Naive thymus-derived CD8-positive, alpha-beta T cell (primary cell): ENCODE measurements around the gene SMIM26. TPM values are rescaled to one million over a fixed set of nuclear protein-coding genes. Genes with fewer than 3 reads are reported as not detected.
"Not testable (repeated sequence)": the region's sequence is repeated elsewhere in the genome, so short reads cannot be mapped to it uniquely, and the experiment has no call there.

ENCODE experiments used
- ATAC-seq, 2 donors: fragments of 150-1000 bp; cut with Tn5 transposase in 1 of 2; sonication (Bioruptor Pico), chemical (Tn5 transposase) in 1 of 2; 1 replicate in 1 of 2; 2 replicates in 1 of 2; pipeline ENCODE4 v1.10.0; 2021; ENCODE audit warnings: mild to moderate bottlenecking in 2 of 2, moderate library complexity in 2 of 2
- POLR2A ChIA-PET: fragments of 350-600 bp; sonication (Branson Sonifier 250); formaldehyde crosslinking; loops from one replicate; lab custom pipeline; 2021; ENCODE audit warnings: antibody characterized with exemption; lab: Charles Lee
- DNase-seq, 10 donors: peaks; one replicate each; pipeline versions ENCODE4 v3.0.0 to v3.0.0-alpha.2; 2020 to 2022
- H3K27ac Mint-ChIP-seq, 10 donors: one replicate each; pipeline ENCODE4 v1.8.0; 2020 to 2022; ENCODE audit warnings: mild to moderate bottlenecking in 10 of 10, mixed read lengths in 10 of 10, moderate library complexity in 4 of 10, inconsistent platforms in 1 of 10
- H3K27me3 Mint-ChIP-seq, 5 donors: one replicate each; pipeline ENCODE4 v1.8.0; 2021 to 2022; ENCODE audit warnings: mixed read lengths in 5 of 5
- H3K36me3 Mint-ChIP-seq, 3 donors: one replicate each; pipeline ENCODE4 v1.8.0; 2020 to 2022; ENCODE audit warnings: mixed read lengths in 3 of 3, mild to moderate bottlenecking in 2 of 3, inconsistent platforms in 1 of 3
- H3K4me1 Mint-ChIP-seq, 4 donors: one replicate each; pipeline ENCODE4 v1.8.0; 2021 to 2022; ENCODE audit warnings: mixed read lengths in 4 of 4
- H3K4me3 Mint-ChIP-seq, 10 donors: one replicate each; pipeline ENCODE4 v1.8.0; 2020 to 2022; ENCODE audit warnings: mild to moderate bottlenecking in 10 of 10, mixed read lengths in 10 of 10, moderate library complexity in 6 of 10, inconsistent platforms in 1 of 10
- H3K9me3 Mint-ChIP-seq, 9 donors: one replicate each; pipeline ENCODE4 v1.8.0; 2020 to 2022; ENCODE audit warnings: mixed read lengths in 9 of 9, mild to moderate bottlenecking in 3 of 9, inconsistent platforms in 1 of 9, moderate library complexity in 1 of 9
- polyA plus RNA-seq, 3 donors: library from polyadenylated mRNA; unstranded; fragments of 300-500 nt; fragmentation: Illumina TruSeq; gene quantifications; one replicate each; pipeline ENCODE4 v1.2.3, GENCODE V29; 2021
- total RNA-seq, 8 experiments: library from RNA in 2 of 8; stranded (reverse) in 2 of 8; gene quantifications; one replicate each; pipeline ENCODE4 v1.2.3 and lab custom pipeline; 2021 to 2026

Gene SMIM26, protein sequence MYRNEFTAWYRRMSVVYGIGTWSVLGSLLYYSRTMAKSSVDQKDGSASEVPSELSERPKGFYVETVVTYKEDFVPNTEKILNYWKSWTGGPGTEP
- total RNA-seq (10 to 100 TPM; 68.4 to 69.1 TPM), polyA plus RNA-seq (100 to 1,000 TPM; 177 to 230 (median 185) TPM), total RNA-seq (lab: John Stamatoyannopoulos, UW) (14.1 to 20.7 (median 15.5) reads per million in 6 experiments)

DNA sequence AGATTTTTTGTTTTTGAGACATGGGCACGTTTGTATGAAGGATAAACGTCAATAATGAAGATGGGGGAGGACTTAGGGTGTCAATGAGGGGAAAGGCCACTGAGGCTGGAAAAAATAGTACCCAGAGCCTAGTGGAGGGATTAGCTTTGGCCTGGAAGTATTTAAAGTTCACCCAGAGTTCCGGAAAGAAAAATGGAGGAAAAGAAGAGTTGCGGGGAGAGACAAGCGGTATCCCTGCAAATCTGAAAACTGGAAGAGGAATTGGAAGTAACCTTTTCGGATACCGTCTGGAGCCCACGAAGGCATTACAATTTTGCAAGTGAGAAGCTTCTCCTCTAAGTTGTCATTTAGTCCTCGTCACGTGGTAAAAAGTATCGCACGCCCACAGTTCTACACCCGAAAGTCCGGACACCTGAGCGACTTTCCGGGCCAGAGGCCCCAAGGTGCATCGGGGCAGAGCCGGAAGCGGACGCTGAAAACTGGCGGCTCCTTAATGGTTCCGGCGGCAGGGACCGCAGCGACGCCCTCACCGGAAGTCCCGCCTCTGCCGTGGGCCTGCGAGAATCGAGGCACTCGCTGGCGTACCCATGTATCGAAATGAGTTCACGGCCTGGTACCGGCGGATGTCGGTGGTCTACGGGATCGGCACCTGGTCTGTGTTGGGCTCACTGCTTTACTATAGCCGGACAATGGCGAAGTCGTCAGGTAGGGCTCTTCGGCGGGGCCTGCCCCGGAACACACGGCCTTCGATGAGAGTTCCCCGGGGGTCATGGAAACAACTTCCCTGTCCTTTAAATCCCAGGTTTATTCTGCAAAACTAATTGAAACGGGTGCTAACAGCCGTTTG is at the start of gene SMIM26:
TSS of gene SMIM26 (plus strand) at position 541 of the 847 bp plus-strand sequence. CDS start at position 588, 47 bp downstream.
- H3K4me3 Mint-ChIP-seq, result peak within 1 kb of the TSS; percentile 84 to 98 (median 97)
- H3K9me3 Mint-ChIP-seq, result peaks cover 0 to 3% (median 0%) of the 10 kb centered on the region in 9 donors
- no peaks in the 10 kb centered on the region for H3K27me3 Mint-ChIP-seq
- POLR2A ChIA-PET, result interaction anchor here (0.6 to 3.4 kb wide), 5 partner anchors 21 to 100 kb away, joined by 3 to 33 read pairs (median 8); partner anchors contain the start of genes DTD1, DZANK1, POLR3F and RBBP9
- peaks cover 0 to 37% (median 17%) of the 10 kb centered on the region in 3 donors for H3K36me3 Mint-ChIP-seq
- H3K4me1 Mint-ChIP-seq, result peaks cover 9 to 29% (median 23%) of the 10 kb centered on the region in 4 donors
- ATAC-seq (peak; percentile 97 to 99), DNase-seq (peak; percentile 85 to 96 (median 92))
- H3K27ac Mint-ChIP-seq, result peak within 1 kb of the TSS; percentile 97 to 100 (median 99)

DNA sequence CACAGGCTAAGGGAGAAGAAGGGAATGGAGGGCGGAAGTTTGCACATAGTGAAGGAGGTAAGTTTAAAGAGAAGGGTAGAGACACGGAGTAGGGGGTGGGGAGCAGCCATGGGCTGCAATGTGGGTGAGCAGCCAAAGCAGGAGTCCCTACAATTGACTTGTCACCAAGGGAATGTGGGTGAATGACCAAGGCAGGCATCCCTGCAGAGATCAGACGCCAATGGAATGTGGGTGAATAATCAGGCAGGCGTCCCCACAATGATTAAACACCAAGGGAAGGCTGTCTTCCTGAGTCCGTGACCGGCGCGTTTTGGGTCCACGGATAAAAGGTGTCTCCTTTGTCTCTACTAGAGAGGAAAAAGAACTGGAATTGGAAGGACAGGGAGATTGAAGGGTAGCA is 45.2 kb upstream of the SMIM26 start:
- ATAC-seq, H3K4me3 Mint-ChIP-seq, H3K9me3 Mint-ChIP-seq, POLR2A ChIA-PET, DNase-seq, H3K27me3 Mint-ChIP-seq, H3K4me1 Mint-ChIP-seq: not testable (repeated sequence)
- peaks cover 3 to 35% (median 11%) of the 10 kb centered on the region in 3 donors for H3K36me3 Mint-ChIP-seq
- peak overlapping the region in 1 of 10 donors; percentile 27 for H3K27ac Mint-ChIP-seq

DNA sequence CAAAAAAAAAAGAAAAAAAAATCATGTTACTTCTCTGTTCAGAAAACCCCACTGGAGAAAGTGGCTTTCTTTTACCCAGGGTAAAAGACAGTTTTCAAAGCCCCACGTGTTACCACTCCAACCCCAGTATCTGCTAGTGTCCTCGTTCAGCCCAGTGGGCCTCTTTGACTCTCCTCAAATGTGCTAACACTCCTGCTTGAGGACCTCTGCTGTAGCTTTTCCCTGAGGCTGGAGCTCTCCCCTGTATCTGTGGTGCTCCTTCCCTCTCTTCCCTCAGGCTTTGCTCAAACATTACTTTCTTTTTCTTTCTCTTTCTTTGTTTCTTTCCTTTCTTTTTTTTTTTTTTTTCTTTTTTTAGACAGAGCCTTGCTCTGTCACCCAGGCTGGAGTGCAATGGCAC is 44.2 kb upstream of the SMIM26 start:
- Mint-ChIP-seq H3K27me3 (no peaks in the 10 kb centered on the region), H3K4me3 (no peak overlapping the region), H3K9me3 (no peaks in the 10 kb centered on the region), H3K27ac (peak overlapping the region in 1 of 10 donors; percentile 59), H3K4me1 (peaks cover 0 to 3% (median 0%) of the 10 kb centered on the region in 4 donors), H3K36me3 (peaks cover 3 to 45% (median 13%) of the 10 kb centered on the region in 3 donors)
- POLR2A ChIA-PET, result interaction anchor here (0.7 kb wide), 1 partner anchor 500 kb away, joined by 6 read pairs; no protein-coding TSS in a partner anchor
- no peak for DNase-seq
- ATAC-seq, result no peak

DNA sequence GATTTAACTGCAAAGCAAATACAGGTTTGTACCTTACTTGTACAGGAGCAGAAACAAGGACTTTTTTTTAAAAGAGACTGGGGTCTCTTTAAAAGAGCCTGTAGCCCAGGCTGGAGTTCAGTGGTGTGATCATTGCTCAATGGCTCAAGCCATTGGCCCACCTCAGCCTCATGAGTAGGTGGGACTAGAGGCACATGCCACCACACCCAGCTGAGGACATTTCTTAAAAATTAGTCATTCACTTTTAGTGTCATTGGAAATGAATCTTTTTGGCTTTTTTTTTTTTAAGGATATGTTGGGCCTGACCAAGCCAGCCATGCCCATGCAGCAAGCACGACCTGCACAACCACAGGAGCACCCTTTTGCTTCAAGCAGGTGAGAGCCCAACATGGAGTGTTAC is 42.6 kb upstream of the SMIM26 start:
- DNase-seq (no peak), ATAC-seq (no peak)
- Mint-ChIP-seq H3K27ac (peak overlapping the region in 4 of 10 donors; percentile 31 to 67 (median 40)), H3K4me1 (peaks cover 0 to 8% (median 0%) of the 10 kb centered on the region in 4 donors), H3K27me3 (no peaks in the 10 kb centered on the region), H3K4me3 (no peak overlapping the region), H3K9me3 (no peaks in the 10 kb centered on the region), H3K36me3 (peaks cover 3 to 60% (median 17%) of the 10 kb centered on the region in 3 donors)
- POLR2A ChIA-PET, result interaction anchor here (0.6 kb wide), 1 partner anchor 9 kb away, joined by 3 read pairs; no protein-coding TSS in a partner anchor

DNA sequence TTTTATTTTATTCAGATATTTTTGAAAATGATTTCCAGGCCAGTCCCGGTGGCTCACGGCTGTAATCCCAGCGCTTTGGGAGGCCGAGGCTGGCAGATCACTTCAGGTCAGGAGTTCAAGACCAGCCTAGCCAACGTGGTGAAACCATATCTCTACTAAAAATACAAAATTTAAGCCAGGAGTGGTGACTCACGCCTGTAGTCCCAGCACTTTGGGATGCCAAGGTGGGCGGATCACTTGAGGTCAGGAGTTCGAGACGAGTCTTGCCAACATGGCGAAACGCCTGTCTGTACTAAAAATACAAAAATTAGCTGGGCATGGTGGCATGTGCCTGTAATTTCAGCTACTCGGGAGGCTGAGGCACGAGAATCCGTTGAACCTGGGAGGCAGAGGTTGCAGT is 40.5 kb upstream of the SMIM26 start:
- H3K4me1 Mint-ChIP-seq, H3K27me3 Mint-ChIP-seq, DNase-seq, H3K27ac Mint-ChIP-seq, H3K9me3 Mint-ChIP-seq, ATAC-seq, H3K4me3 Mint-ChIP-seq, POLR2A ChIA-PET: not testable (repeated sequence)
- H3K36me3 Mint-ChIP-seq, result peaks cover 3 to 78% (median 28%) of the 10 kb centered on the region in 3 donors

DNA sequence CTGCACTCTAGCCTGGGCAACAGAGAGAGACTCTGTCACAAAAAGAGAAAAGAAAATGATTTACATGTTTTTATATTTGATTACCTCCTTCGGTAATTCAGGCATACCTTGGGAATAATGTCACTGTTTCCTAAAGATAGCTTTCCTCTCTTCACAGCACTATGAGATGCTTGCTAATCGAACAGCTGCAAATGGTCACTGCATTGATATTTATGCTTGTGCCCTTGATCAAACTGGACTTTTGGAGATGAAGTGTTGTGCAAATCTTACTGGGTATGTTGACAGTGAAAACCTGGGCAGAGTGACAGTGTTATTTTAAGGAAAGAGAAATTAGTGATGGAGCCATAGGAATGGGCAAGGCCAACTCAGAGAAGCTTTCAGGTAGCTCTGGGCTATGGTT is 39.9 kb upstream of the SMIM26 start:
- Mint-ChIP-seq H3K27me3 (no peaks in the 10 kb centered on the region), H3K27ac (peak overlapping the region in 2 of 10 donors; percentile 6 to 36), H3K4me3 (no peak overlapping the region), H3K36me3 (peaks cover 3 to 83% (median 34%) of the 10 kb centered on the region in 3 donors), H3K9me3 (no peaks in the 10 kb centered on the region), H3K4me1 (peaks cover 0 to 7% (median 0%) of the 10 kb centered on the region in 4 donors)
- no peak for DNase-seq
- ATAC-seq, result no peak
- POLR2A ChIA-PET, result interaction anchor here (0.6 kb wide), 1 partner anchor 45 kb away, joined by 3 read pairs; no protein-coding TSS in a partner anchor

DNA sequence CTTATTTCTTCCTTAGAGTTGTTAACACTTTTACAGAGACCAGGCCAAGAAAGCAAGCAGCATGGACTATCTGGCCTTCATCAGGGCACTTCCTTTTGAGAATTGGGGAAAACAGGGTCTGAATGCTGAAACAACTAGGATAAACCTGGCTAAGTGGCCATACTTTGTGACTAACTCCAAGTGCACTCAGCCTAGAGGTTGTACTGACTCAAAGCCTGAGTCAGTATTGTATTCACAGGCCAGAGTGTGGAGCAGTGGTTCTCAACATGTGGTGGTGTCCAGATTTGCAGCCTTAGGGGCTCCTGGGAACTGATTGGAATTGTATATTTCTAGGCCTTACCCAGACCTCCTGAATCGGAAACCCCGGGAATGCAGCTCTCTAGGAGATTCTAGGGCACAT is 39.4 kb upstream of the SMIM26 start:
- no peaks in the 10 kb centered on the region for H3K27me3 Mint-ChIP-seq
- no peak overlapping the region for H3K27ac Mint-ChIP-seq
- DNase-seq (no peak), ATAC-seq (no peak)
- H3K4me1 Mint-ChIP-seq, result peaks cover 0 to 6% (median 0%) of the 10 kb centered on the region in 4 donors
- no peak overlapping the region for H3K4me3 Mint-ChIP-seq
- POLR2A ChIA-PET, result interaction anchor here (0.6 kb wide), 1 partner anchor 44 kb away, joined by 3 read pairs; no protein-coding TSS in a partner anchor
- no peaks in the 10 kb centered on the region for H3K9me3 Mint-ChIP-seq
- peaks cover 3 to 88% (median 37%) of the 10 kb centered on the region in 3 donors for H3K36me3 Mint-ChIP-seq

DNA sequence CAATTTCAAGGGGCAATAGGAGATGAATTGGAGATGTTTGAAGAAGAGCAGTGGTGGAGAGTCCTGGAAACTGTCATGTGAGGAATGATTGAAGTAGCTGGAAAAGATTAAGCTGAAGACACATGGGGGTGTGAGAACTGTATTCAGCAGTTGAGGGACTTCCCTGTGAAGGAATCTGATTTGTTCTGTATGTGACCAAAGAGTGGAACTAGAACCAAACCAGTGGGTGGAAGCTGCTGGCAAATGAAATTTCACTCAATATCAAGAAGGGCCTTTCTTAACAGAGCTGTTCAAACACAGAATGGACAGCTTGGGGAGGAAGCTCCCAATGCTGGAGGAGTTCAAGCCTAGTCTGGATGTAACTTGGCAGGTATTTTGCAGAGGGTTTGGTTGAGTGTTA is 38.2 kb upstream of the SMIM26 start:
- no peaks in the 10 kb centered on the region for H3K27me3 Mint-ChIP-seq
- H3K4me1 Mint-ChIP-seq, result peaks cover 0 to 4% (median 0%) of the 10 kb centered on the region in 4 donors
- no peak overlapping the region for H3K4me3 Mint-ChIP-seq
- ATAC-seq (no peak), DNase-seq (no peak)
- POLR2A ChIA-PET, result no interaction called here
- H3K9me3 Mint-ChIP-seq, result no peaks in the 10 kb centered on the region
- H3K27ac Mint-ChIP-seq, result peak overlapping the region in 1 of 10 donors; percentile 34
- H3K36me3 Mint-ChIP-seq, result peaks cover 3 to 94% (median 40%) of the 10 kb centered on the region in 3 donors

DNA sequence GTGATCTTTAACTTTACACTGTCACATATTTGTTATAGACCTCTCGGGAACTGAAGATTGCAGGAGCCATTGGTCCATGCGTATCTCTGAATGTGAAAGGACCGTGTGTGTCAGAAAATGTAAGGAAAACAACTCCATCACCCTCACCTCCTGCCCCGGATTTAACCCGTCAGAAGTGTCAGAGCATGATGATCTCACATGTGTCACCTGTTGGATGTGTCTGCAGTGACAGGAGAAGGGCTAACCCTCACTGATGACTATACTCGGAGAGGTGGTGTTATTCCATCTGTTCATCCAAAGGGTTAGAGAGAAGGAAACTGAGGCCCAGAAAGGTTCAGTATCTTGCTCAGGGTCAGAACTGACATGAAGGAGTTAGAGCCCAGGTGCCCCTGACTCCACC is 34.6 kb upstream of the SMIM26 start:
- Mint-ChIP-seq H3K9me3 (peaks cover 0 to 3% (median 0%) of the 10 kb centered on the region in 9 donors), H3K36me3 (peaks cover 4 to 94% (median 37%) of the 10 kb centered on the region in 3 donors), H3K27ac (no peak overlapping the region), H3K27me3 (no peaks in the 10 kb centered on the region), H3K4me3 (no peak overlapping the region), H3K4me1 (peaks cover 0 to 4% (median 0%) of the 10 kb centered on the region in 4 donors)
- ATAC-seq (no peak), DNase-seq (no peak)
- POLR2A ChIA-PET, result no interaction called here

DNA sequence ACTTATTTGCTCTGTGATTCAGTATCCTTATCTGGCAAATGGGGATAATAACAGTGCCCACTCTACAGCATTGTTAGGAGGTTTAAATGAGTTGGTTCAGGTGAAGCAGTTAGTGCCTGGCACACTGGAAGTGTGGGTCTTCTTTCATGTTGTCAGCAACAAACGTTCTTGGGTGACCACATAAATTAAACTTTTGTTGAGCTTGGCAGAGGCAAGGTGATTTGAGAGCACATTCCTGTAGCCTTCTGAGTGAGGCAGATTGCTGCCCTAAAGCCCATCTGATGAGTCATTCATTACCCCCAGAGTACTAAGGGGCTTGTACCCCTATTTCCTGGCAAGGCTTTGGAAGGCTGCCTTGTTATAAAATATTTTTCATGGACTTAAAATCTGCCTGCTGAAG is 33.7 kb upstream of the SMIM26 start:
- ATAC-seq (no peak), DNase-seq (no peak)
- Mint-ChIP-seq H3K4me3 (no peak overlapping the region), H3K36me3 (peaks cover 4 to 94% (median 39%) of the 10 kb centered on the region in 3 donors), H3K27ac (no peak overlapping the region), H3K4me1 (peaks cover 0 to 3% (median 0%) of the 10 kb centered on the region in 4 donors), H3K9me3 (peaks cover 0 to 3% (median 0%) of the 10 kb centered on the region in 9 donors), H3K27me3 (no peaks in the 10 kb centered on the region)
- POLR2A ChIA-PET, result no interaction called here

DNA sequence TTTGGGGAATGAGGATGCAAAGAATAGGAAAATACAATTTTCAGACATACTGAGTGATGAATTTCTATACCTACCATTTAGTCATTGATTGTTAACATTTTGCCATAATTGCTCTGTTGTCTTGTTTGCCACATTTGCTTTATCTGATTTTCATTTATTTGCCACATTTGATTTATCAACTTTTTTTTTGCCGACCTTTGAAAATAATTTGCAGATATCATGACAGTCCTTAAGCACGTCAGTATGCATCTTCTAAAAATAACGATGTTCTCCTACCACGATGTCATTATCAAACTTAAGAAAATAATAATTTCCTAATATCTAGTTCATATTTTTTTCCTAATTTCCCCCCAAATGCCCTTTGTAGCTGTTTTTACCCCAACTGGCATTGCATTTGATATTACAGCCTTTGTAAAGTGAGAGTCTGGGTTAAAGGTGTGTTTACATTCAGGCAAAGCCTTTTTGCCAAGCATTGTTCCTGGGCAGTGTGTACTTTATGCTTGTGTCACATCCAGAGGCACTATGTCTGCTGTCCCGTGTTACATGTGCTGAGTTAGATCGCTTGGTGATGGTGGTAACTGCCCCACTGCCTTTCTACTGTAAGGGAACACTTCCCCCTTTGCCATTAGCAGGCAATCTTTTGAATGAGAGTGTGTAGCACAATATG is 33.1 kb upstream of the SMIM26 start:
- POLR2A ChIA-PET, result no interaction called here
- no peak overlapping the region for H3K27ac Mint-ChIP-seq
- peaks cover 4 to 94% (median 41%) of the 10 kb centered on the region in 3 donors for H3K36me3 Mint-ChIP-seq
- no peaks in the 10 kb centered on the region for H3K27me3 Mint-ChIP-seq
- no peak for DNase-seq
- no peak overlapping the region for H3K4me3 Mint-ChIP-seq
- H3K9me3 Mint-ChIP-seq, result peaks cover 0 to 3% (median 0%) of the 10 kb centered on the region in 9 donors
- ATAC-seq, result no peak
- H3K4me1 Mint-ChIP-seq, result no peaks in the 10 kb centered on the region

DNA sequence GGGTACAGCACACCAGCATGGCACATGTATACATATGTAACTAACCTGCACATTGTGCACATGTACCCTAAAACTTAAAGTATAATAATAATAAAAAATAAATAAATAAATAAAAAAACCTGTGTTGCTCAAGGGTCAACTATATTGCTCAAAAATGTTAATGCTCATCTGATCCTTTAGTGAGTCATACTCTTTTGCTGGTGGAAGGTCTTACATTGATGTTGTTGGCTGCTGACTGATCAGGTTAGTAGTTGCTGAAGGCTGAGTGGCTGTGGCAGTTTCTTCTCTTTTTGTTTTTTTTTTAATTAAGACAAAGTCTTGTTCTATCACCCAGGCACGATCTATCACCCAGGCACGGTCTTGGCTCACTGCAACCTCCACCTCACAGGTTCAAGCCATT is 29.6 kb upstream of the SMIM26 start:
- H3K27ac Mint-ChIP-seq, result no peak overlapping the region
- DNase-seq, result no peak
- ATAC-seq, result no peak
- no peaks in the 10 kb centered on the region for H3K4me1 Mint-ChIP-seq
- peaks cover 4 to 91% (median 32%) of the 10 kb centered on the region in 3 donors for H3K36me3 Mint-ChIP-seq
- no peaks in the 10 kb centered on the region for H3K27me3 Mint-ChIP-seq
- no peak overlapping the region for H3K4me3 Mint-ChIP-seq
- H3K9me3 Mint-ChIP-seq, result peaks cover 0 to 3% (median 0%) of the 10 kb centered on the region in 9 donors
- POLR2A ChIA-PET, result no interaction called here
